Loucy (cell line): ENCODE measurements around the gene UCHL5.
"Not testable (repeated sequence)": the region's sequence is repeated elsewhere in the genome, so short reads cannot be mapped to it uniquely, and the experiment has no call there.

Source experiments
- H2AFZ ChIP-seq: fragments of 200-600 bp; sonication (generic); 2 replicates; pipeline ENCODE4 v1.6.0; 2016; ENCODE audit warnings: antibody characterized with exemption, mild to moderate bottlenecking, low read length, moderate library complexity
- H3F3A ChIP-seq: fragments of 200-600 bp; 2 replicates; pipeline ENCODE4 v1.6.0; 2016; ENCODE audit warnings: antibody characterized with exemption, low read depth, mild to moderate bottlenecking
- H3K27me3 ChIP-seq: fragments of 200-600 bp; sonication (generic); 2 replicates; pipeline ENCODE4 v1.6.1; 2014; ENCODE audit warnings: low read length, mild to moderate bottlenecking; ENCODE audit not compliant: insufficient read depth, poor library complexity, severe bottlenecking
- H3K36me3 ChIP-seq: fragments of 200-600 bp; sonication (generic); 2 replicates; pipeline ENCODE4 v1.6.1; 2016; ENCODE audit warnings: low read length; ENCODE audit not compliant: insufficient read depth
- H3K4me1 ChIP-seq: fragments of 200-600 bp; sonication (generic); 2 replicates; pipeline ENCODE4 v1.5.1; 2014; ENCODE audit warnings: low read length, mild to moderate bottlenecking; ENCODE audit not compliant: insufficient read depth, poor library complexity, severe bottlenecking
- H3K4me2 ChIP-seq: fragments of 200-600 bp; sonication (generic); 2 replicates; pipeline ENCODE4 v1.6.0; 2014; ENCODE audit warnings: antibody characterized with exemption, low read length, low read depth, mild to moderate bottlenecking; ENCODE audit not compliant: poor library complexity, severe bottlenecking
- H3K4me3 ChIP-seq: fragments of 200-600 bp; sonication (generic); 2 replicates; pipeline ENCODE4 v1.5.1; 2014; ENCODE audit warnings: low read length, mild to moderate bottlenecking, mixed read lengths; ENCODE audit not compliant: poor library complexity, severe bottlenecking
- H3K79me2 ChIP-seq: fragments of 200-600 bp; sonication (generic); 2 replicates; pipeline ENCODE4 v1.6.1; 2014; ENCODE audit warnings: low read length; ENCODE audit not compliant: insufficient read depth
- H3K9ac ChIP-seq: fragments of 200-600 bp; sonication (generic); 2 replicates; pipeline ENCODE4 v1.6.0; 2014; ENCODE audit warnings: mild to moderate bottlenecking, low read depth, low read length, moderate library complexity; ENCODE audit not compliant: poor library complexity, severe bottlenecking
- H3K9me2 ChIP-seq: fragments of 200-600 bp; sonication (generic); replicated peaks from 2 replicates; pipeline ENCODE4 v1.6.1; 2016; ENCODE audit warnings: low read depth, low read length, mixed read lengths
- H3K9me3 ChIP-seq: fragments of 200-600 bp; sonication (generic); 2 replicates; pipeline ENCODE4 v1.6.1; 2014; ENCODE audit warnings: mild to moderate bottlenecking, antibody characterized with exemption, low read length, low read depth; ENCODE audit not compliant: insufficient read depth
- H4K20me1 ChIP-seq: fragments of 200-600 bp; sonication (generic); 2 replicates; pipeline ENCODE4 v1.6.0; 2014; ENCODE audit warnings: antibody characterized with exemption, low read length, mild to moderate bottlenecking; ENCODE audit not compliant: insufficient read depth, poor library complexity, severe bottlenecking
- EZH2phosphoT487 ChIP-seq: fragments of 200-600 bp; IDR thresholded peaks from 2 replicates; pipeline ENCODE4 v1.6.1; 2018; ENCODE audit warnings: antibody characterized with exemption, mild to moderate bottlenecking, moderate library complexity, borderline replicate concordance
- TF ChIP-seq, protein P1 (sequence below): fragments of 200-600 bp; sonication (generic); conservative IDR thresholded peaks from 2 replicates; pipeline ENCODE4 v1.5.1; 2014; ENCODE audit warnings: mild to moderate bottlenecking, antibody characterized with exemption, low read length

Gene UCHL5

DNA sequence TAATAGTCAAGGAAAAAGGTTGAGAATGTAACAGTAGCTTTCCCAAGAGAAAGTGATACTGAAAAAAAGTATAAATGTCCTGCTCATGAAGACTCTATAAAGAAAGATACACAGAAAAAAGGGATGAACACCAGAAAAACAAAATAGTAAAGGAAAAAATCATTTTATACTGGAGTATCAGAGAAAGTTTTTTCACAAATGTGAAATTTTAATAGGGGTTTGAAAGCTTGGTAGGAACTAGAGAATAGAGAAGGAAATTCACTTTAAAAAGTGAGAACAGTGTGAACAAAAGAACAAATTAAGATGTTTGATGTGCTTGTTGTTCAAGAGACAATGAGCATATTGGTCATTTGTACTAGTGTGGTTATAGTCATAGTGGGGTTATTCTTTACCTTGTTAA lies 25.6 kb downstream of the UCHL5 start:
- Histone ChIP-seq H3K4me1 (no peaks in the 10 kb centered on the region), H3K4me2 (no peak overlapping the region), H2AFZ (no peak overlapping the region), H3K9me3 (no peaks in the 10 kb centered on the region), H4K20me1 (peaks cover 13% of the 10 kb centered on the region), H3K9ac (no peak overlapping the region), H3K4me3 (no peak overlapping the region), H3K27me3 (no peaks in the 10 kb centered on the region), H3F3A (no peaks in the 10 kb centered on the region), H3K36me3 (no peaks in the 10 kb centered on the region), H3K9me2 (no peaks in the 10 kb centered on the region), H3K79me2 (peaks cover 69% of the 10 kb centered on the region)
- no peak for TF ChIP-seq EZH2phosphoT487
- TF ChIP-seq, protein P1, sequence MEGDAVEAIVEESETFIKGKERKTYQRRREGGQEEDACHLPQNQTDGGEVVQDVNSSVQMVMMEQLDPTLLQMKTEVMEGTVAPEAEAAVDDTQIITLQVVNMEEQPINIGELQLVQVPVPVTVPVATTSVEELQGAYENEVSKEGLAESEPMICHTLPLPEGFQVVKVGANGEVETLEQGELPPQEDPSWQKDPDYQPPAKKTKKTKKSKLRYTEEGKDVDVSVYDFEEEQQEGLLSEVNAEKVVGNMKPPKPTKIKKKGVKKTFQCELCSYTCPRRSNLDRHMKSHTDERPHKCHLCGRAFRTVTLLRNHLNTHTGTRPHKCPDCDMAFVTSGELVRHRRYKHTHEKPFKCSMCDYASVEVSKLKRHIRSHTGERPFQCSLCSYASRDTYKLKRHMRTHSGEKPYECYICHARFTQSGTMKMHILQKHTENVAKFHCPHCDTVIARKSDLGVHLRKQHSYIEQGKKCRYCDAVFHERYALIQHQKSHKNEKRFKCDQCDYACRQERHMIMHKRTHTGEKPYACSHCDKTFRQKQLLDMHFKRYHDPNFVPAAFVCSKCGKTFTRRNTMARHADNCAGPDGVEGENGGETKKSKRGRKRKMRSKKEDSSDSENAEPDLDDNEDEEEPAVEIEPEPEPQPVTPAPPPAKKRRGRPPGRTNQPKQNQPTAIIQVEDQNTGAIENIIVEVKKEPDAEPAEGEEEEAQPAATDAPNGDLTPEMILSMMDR = no peak

DNA sequence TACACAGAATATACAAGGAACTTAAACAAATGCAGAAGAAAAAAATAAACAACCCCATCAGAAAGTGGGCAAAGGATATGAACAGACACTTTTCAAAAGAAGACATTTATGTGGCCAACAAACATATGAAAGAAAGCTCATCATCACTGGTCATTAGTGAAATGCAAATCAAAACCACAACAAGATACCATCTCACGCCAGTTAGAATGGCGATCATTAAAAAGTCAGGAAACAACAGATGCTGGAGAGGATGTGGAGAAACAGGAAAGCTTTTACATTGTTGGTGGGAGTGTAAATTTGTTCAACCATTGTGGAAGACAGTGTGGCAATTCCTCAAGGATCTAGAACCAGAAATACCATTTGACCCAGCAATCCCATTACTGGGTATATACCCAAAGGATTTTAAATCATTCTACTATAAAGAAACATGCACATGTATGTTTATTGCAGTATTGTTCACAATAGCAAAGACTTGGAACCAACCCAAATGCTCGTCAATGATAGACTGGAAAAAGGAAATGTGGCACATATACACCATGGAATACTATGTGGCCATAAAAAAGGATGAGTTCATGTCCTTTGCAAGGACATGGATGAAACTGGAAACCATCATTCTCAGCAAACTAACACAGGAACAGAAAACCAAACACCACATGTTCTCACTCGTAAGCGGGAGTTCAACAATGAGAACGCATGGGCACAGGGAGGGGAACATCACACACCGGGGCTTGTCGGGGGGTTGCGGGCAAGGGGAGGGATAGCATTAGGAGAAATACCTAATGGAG lies 26.3 kb downstream of the UCHL5 start:
- not testable (repeated sequence) for H3K4me3 ChIP-seq, H3K9me2 ChIP-seq, H2AFZ ChIP-seq, H3K36me3 ChIP-seq, H3K27me3 ChIP-seq, H3F3A ChIP-seq, H3K4me2 ChIP-seq, H3K9ac ChIP-seq, H3K4me1 ChIP-seq, H3K9me3 ChIP-seq
- Histone ChIP-seq H4K20me1 (peaks cover 13% of the 10 kb centered on the region), H3K79me2 (peaks cover 65% of the 10 kb centered on the region)

DNA sequence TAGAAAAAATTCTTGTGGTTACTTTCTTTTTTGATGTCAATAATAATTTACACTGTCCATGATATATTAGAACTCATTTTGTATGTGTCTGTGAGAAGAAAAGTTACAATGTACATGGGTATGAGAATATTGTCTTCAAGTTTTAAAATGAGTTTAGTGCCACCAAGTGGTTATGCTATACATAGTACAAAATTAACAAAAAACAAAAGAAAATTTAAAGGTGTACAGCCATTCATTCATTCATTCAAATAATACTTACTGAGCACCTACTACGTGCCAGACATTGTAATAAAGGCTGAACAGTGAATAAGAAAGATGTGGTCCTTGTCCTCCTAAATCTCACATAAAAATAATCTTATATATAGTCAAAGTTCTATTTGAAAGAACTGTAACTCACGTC lies 27.7 kb downstream of the UCHL5 start:
- Histone ChIP-seq H2AFZ (no peak overlapping the region), H3K4me1 (no peaks in the 10 kb centered on the region), H3K4me2 (no peak overlapping the region), H3K9ac (no peak overlapping the region), H3K4me3 (no peak overlapping the region), H3K9me2 (no peaks in the 10 kb centered on the region), H3K36me3 (peaks cover 9% of the 10 kb centered on the region; the same call in 1 of the 2 replicates), H3F3A (no peaks in the 10 kb centered on the region), H4K20me1 (peaks cover 13% of the 10 kb centered on the region), H3K27me3 (no peaks in the 10 kb centered on the region), H3K9me3 (no peaks in the 10 kb centered on the region), H3K79me2 (peaks cover 51% of the 10 kb centered on the region)
- TF ChIP-seq, protein P1 = peak; percentile 61
- no peak for TF ChIP-seq EZH2phosphoT487

DNA sequence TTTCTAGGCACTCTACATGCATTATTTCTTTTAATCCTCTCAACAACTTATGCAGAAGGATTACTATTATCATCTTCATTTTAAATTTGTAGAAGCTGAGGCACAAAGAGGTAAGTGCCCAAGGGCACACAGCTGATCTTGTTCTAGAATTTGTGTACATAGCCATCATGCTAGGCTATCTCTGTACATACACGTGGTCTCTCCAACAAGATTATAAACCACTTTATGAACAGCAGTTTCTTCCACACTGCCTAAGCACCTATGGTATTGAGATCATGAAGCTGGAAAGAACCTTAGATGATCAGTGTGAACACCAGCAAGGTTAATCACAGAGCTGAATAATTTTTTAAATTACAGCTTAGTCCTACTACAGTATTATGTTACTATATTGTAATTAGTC lies 28.9 kb downstream of the UCHL5 start:
- Histone ChIP-seq H3K9me2 (no peaks in the 10 kb centered on the region), H3K36me3 (peaks cover 19% of the 10 kb centered on the region; the same call in 1 of the 2 replicates), H3F3A (no peaks in the 10 kb centered on the region), H3K27me3 (no peaks in the 10 kb centered on the region), H2AFZ (no peak overlapping the region), H4K20me1 (peaks cover 13% of the 10 kb centered on the region), H3K79me2 (peaks cover 39% of the 10 kb centered on the region), H3K9me3 (no peaks in the 10 kb centered on the region), H3K9ac (no peak overlapping the region), H3K4me2 (no peak overlapping the region), H3K4me3 (no peak overlapping the region), H3K4me1 (no peaks in the 10 kb centered on the region)
- no peak for TF ChIP-seq EZH2phosphoT487
- TF ChIP-seq, protein P1 = no peak
